Measurements from ENCODE around the gene RASA3.
"Not testable (repeated sequence)": the region's sequence is repeated elsewhere in the genome, so short reads cannot be mapped to it uniquely, and the experiment has no call there.

The RASA3 gene

GRCh38 chr13:114098689-114099056 lies 33.8 kb downstream of the RASA3 start:
- not testable (repeated sequence) for DNase-seq

DNA sequence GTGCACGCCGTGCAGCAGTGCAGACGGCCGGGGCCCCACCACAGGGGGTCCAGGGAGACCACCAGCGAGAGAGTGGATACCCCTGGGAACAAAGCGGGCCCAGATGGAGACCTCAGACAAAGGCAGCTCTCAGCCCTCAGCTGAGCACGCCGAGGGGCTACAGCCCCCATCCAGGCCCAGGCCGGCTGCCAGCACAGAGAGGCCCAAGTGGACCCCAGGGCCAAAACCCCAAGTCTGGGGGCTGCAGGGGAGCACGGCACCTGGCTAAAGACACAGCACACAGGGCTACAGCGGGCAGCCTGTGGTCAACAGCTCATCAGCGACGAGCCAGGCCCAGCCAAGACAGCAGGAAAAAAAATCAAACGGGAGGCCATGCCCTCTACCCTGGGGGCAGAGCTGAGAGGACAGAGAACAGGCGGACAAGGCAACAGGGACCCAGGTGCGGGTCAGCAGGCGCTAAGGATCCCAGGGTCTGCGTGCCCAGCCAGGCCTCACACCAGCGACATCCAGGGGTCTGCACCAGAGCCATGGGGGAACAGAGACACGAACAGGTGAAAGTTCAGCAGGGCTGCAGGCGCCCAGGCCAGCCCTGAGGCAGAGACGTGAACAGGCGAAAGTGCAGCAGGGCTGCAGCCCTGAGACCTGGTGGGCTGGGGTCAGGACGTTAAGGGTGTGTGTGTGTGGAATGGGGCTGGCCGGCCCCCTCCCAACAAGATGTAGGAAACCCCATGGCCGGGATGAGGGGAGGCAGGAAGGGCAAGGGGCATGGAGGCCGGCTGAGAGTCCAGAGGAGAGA lies 34.3 kb downstream of the RASA3 start:
- DNase-seq = no peak

GRCh38 chr13:114097212-114097892 lies 35.1 kb downstream of the RASA3 start:
- peak; percentile 43 to 52 for DNase-seq

- DNase-seq = no peak
Measured at GRCh38 chr13:114096811-114097211, 35.6 kb downstream of the RASA3 start.

DNA sequence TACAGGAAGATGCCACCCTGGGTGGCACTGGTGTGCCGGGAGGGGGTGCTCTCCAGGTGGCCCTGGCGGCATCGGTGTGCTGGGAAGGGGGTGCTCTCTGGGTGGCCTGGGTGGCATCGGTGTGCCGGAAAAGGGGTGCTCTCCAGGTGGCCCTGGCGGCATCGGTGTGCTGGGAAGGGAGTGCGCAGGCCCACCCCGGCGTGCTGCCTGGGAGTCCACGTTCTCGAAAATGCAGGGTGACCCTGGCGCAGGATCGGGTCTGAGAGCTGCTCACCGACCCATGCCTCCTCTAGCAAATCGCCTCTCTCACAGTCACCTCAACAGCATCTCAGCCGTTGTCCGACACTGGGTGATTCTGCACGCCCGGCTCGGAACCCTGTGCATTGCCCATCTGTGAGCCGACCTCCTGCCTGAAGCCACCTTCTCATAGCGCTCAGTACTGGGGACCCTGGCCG lies 36.4 kb downstream of the RASA3 start:
- DNase-seq = no peak

- DNase-seq = no peak
Measured at GRCh38 chr13:114095486-114095885, 36.9 kb downstream of the RASA3 start.

- no peak for DNase-seq
Measured at GRCh38 chr13:114093118-114093517, 39.3 kb downstream of the RASA3 start.

GRCh38 chr13:114092468-114092867 lies 40.0 kb downstream of the RASA3 start:
- no peak for DNase-seq

DNA sequence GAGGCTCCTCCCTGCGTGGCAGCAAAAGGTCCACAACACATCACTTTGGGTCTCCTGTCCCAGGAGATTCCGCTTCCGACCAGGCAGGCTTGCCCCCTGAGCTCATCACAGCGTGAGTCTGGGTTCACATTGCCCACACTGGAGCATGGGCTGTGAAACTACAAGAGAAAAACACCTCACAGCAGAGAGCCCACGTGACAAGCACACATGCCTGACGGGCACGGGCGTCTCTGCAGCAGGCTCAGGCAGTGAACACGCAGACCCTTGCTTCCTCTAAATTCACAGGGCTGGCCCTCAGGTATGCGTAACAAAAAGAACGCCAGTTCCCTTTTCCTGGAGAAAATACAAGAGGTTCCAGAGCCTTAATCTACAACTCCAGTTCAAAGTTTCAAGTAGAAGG lies 41.9 kb downstream of the RASA3 start:
- DNase-seq = no peak

GRCh38 chr13:114089751-114090400 lies 42.5 kb downstream of the RASA3 start:
- peak in 1 of 2 experiments; percentile 44 for DNase-seq

DNA sequence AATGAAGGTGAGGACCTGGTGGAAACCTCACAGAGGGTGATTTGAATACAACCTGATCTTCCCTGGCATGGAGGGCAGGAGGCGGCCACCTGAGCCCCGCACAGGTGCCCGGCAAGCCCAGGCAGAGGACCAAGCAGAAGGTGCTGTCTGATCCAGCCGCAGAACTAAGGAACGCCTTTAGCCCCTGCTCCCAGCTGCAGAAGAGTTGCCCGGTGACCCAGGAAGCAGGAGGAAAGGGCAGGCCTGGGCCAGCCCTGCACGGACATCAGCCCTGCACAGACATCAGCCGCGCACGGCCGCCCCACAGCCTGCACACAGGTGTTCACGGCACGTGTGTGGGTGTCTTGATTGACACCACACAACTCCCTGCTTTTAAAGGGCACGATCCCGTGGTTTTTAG lies 43.1 kb downstream of the RASA3 start:
- DNase-seq = no peak

DNA sequence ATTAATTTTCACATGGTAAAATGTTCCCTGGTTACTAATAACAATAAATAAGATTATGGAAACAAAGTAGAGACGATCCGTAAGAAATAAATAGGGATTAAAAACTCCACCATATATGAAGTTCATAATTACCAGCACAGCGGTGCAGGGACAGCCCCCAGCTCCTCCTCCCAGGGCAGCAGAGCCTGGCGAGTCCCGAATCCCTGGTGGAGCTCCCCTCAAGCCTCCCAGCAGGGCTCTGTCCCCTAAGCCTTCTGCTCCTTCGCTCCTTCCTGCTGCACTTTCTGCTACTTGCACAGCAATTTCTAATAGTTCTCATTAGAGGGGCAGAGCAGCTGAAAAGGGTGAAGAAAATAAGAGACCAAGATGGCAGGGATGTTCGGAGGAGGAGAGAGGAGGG lies 43.6 kb downstream of the RASA3 start:
- no peak for DNase-seq

DNA sequence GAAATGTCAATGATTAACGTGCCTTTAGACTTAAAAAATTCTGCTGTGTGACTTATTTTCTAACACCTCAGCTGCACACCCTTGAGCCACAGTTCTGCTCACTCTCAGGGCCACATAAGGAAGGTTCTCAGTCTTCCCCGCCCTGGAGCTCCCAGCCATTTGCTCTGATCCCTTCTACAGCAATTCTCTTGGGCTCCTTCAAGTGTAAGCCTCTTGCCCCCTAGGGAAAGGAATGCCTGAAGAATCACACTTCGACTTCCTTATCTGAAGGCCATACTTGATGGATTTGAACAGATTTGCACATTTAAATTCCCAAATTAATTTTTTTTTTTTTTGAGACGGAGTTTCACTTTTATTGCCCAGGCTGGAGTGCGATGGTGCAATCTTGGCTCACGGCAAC lies 44.2 kb downstream of the RASA3 start:
- DNase-seq = no peak

DNA sequence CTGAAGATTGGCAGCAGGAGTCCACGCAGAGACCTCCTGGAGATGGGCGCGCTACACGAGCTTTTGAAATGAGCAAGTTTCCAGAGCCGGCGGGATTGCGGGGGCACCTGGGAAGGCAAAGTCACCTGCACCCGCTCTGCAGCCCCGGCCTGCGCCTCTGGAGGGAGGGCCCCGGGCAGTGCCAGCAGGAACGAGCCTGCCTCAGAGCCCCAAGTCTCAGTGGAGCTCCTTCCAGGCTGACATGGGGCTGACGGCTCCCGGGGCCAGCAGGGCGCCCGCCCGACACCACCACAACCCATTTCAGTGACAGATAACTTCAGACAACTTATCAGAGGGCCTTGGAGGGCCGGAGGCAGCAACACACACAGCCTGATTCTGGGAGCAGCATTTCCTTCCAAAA lies 45.0 kb downstream of the RASA3 start:
- DNase-seq = no peak

DNA sequence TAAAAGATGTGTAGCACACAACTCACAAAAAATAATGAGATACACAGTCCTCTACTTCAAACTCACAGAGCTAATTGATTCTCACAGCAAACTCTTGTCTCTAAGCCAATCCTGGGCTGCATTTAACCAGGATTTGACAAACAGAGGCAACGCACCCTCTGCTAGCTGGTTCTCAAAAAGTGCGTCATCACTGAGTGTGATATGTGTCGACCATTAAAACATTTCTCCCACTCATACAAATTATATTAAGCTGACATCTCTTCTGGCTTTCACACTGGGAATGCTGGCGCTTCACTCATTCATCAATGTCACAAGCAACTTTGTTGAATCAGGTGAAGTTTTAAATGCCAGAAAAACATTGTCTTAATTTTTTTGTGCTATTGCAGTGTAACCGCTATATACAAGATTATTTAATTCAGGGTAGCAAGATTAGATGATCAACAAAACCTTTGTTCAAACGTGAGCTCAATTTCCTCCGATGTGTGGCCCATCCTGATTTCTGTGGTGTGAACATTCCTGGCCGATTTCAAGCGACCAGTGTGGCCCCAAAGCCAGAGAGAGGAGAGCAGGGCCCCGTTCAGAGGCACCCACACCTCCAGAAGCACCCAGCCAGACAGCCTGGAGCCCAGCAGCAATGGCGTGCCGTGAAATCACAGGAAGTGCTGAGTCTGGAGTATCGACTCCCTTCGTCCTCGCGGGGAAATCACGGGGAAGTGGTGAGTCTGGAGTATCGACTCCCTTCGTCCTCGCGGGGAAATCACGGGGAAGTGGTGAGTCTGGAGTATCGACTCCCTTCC lies 49.4 kb downstream of the RASA3 start:
- no peak for DNase-seq

- DNase-seq = peak in 1 of 2 experiments; percentile 49
Measured at GRCh38 chr13:114081761-114082681, 50.4 kb downstream of the RASA3 start.

GRCh38 chr13:114080739-114081561 lies 51.5 kb downstream of the RASA3 start:
- no peak for DNase-seq

GRCh38 chr13:114079601-114080536 lies 52.6 kb downstream of the RASA3 start:
- DNase-seq = no peak

All from SHP77 (cell line).